ENCODE data around the gene COX6A1.

GRCh38 chr12:120475643-120476042, 37.7 kb downstream of the COX6A1 start:
- TF ChIP-seq CTCF (IDR thresholded peaks at IDR 0.05) (no peak), POLR2A (IDR thresholded peaks at IDR 0.05) (no peak)
